ENCODE results near the gene CCDC196. TPM values are rescaled to one million over a fixed set of nuclear protein-coding genes. Genes with fewer than 3 reads are reported as not detected.

Gene CCDC196, protein sequence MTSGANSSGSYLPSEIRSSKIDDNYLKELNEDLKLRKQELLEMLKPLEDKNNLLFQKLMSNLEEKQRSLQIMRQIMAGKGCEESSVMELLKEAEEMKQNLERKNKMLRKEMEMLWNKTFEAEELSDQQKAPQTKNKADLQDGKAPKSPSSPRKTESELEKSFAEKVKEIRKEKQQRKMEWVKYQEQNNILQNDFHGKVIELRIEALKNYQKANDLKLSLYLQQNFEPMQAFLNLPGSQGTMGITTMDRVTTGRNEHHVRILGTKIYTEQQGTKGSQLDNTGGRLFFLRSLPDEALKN
- total RNA-seq (not detected), total RNA-seq (0 reads per million in 2 donors)

DNA sequence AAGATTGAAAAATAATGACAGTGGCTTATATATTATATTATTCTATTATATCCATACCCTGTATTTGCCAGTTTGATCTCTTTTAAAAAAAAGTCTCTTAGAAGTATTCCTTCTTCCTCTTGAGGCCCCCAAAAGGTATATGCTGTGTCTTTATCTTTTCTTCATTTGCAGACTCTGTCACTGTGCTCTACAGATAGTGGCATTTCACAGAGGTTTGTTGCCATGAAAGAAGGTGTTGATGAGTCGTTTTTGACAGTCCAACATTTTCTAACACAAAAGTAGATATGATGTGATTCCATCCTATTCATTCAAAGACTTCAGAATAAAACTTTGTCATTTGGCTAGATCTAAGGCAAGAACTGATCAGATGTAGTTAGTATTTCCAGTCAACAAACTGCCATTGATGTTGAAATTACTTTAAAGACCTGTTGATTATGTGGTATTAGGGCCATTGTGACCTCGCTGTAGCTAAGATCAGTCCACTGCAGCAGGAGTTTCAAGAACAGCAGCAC is at the start of gene CCDC196:
TSS of gene CCDC196 (plus strand) at position 462 of the 512 bp plus-strand sequence. CDS start 132 bp downstream, outside the sequence.
- ATAC-seq, result no peak
- H3K27me3 Mint-ChIP-seq, result no peaks in the 10 kb centered on the region
- no peaks in the 10 kb centered on the region for H3K9me3 ChIP-seq (ENCODE audit: control insufficient read depth, low read length, poor library complexity, severe bottlenecking)
- H3K36me3 Mint-ChIP-seq (ENCODE audit: low read depth), result peaks cover 5% of the 10 kb centered on the region
- no peak within 1 kb of the TSS for H3K27ac Mint-ChIP-seq
- H3K4me3 Mint-ChIP-seq, result no peak within 1 kb of the TSS
- no peak for DNase-seq
- H3K4me1 Mint-ChIP-seq, result peaks cover 8% of the 10 kb centered on the region

DNA sequence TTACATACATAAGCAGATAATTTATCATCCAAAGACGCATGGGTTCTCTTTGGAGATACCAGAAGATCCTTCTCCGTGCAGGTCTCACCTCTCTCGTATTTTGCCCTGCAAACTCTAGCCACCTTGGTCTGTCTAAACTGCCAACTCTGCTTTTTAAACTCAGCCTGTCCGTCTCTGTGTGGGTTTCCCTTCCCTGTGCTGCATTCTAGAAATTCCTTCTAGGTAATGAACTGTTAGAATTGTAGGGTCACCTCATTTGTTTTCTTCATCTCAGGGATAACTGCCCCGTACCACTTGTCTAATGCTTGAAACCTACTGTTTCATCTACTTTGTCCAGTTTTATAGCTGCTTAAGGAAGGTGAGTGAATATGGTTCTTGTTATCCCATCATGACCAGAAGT is 45.4 kb upstream of the CCDC196 start:
- Mint-ChIP-seq H3K4me3 (no peak overlapping the region), H3K27ac (no peak overlapping the region), H3K4me1 (no peaks in the 10 kb centered on the region), H3K36me3 (ENCODE audit: low read depth) (no peaks in the 10 kb centered on the region), H3K27me3 (no peaks in the 10 kb centered on the region)
- no peaks in the 10 kb centered on the region for H3K9me3 ChIP-seq (ENCODE audit: control insufficient read depth, low read length, poor library complexity, severe bottlenecking)
- DNase-seq (no peak), ATAC-seq (no peak)

DNA sequence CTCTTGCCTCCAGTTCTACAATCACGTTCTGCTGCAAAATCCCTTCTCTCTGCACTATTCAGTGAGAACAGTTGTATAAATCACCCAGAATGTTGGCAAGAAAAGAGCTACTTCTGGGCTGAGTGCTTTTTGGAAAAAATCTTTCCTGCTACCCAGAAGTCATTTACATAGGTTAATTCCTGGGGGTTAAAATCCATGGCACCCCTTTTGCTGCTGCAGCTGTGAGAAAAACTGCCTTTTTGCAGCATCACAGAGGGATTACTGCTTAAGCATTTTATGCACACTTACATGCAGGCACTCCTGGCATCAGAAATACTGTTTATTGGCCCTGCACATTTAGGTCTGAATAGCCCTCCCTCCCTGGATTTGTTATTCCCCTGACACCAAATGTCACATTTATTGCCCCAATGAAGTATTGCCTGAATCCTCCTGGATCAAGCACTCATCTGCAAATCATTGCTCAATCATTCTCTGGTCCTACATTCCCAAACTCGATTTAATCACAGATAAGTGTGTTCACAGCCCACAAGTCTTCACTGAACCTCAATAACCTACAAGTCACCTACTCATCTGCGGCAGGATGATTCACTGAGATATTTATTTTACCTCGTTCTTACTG is 43.1 kb upstream of the CCDC196 start:
- no peak overlapping the region for H3K4me3 Mint-ChIP-seq
- no peaks in the 10 kb centered on the region for H3K27me3 Mint-ChIP-seq
- no peak for ATAC-seq
- H3K9me3 ChIP-seq (ENCODE audit: control insufficient read depth, low read length, poor library complexity, severe bottlenecking), result no peaks in the 10 kb centered on the region
- no peaks in the 10 kb centered on the region for H3K4me1 Mint-ChIP-seq
- peaks cover 2% of the 10 kb centered on the region for H3K36me3 Mint-ChIP-seq (ENCODE audit: low read depth)
- no peak for DNase-seq
- H3K27ac Mint-ChIP-seq, result no peak overlapping the region

DNA sequence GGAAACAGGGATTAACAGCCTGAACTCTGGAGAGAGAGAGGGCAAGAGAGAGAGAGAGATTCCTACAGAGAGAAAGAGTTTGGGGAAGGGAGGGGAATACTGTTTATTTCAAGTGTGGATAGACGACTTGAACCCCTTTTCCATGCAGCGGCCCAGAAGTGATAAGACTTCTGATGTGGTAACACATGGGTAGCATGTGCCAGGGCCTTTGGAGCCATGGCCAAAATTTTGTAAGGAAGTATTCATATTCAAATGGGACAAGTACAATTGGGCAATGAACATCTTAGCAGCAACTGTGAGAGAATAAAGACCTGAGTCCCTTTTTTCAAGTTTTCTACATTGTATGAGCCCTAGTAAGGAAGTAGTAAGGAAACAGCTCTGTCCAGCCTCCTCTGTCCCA is 42.4 kb upstream of the CCDC196 start:
- no peak overlapping the region for H3K27ac Mint-ChIP-seq
- H3K27me3 Mint-ChIP-seq, result no peaks in the 10 kb centered on the region
- H3K9me3 ChIP-seq (ENCODE audit: control insufficient read depth, low read length, poor library complexity, severe bottlenecking), result no peaks in the 10 kb centered on the region
- H3K4me3 Mint-ChIP-seq, result no peak overlapping the region
- no peak for DNase-seq
- ATAC-seq, result no peak
- no peaks in the 10 kb centered on the region for H3K4me1 Mint-ChIP-seq
- peaks cover 2% of the 10 kb centered on the region for H3K36me3 Mint-ChIP-seq (ENCODE audit: low read depth)

DNA sequence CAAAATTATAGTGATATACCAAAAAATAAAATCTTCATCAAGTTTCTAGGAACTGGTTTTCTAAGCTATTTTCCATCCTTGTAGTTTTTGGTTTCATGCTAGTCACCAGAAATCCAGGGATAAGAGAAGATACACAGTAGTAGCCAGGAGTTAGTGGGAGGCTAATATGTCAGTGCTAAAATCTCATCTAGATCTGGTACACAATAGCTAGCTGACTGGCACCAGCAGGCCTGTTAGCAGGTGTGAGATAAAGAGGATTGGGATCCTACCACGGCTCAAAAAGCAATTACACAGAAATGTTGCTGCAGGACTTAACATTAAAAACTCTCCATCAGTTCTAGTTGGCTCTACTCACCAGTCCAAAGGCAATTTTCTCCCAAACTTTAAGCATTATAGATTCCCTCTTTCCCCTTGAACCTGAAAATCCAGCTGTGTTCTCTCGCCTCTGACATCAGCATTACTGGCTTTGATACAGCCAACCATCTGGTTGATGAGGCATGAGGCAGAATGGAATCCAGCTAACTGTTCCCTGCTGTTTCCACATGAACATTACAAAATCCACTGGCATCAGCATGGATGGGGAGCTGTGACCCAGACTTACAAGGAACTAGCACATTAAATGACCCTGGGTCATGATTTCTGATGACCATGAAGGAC is 41.8 kb upstream of the CCDC196 start:
- DNase-seq (no peak), ATAC-seq (no peak)
- H3K4me1 Mint-ChIP-seq, result no peaks in the 10 kb centered on the region
- no peak overlapping the region for H3K27ac Mint-ChIP-seq
- H3K4me3 Mint-ChIP-seq, result no peak overlapping the region
- no peaks in the 10 kb centered on the region for H3K27me3 Mint-ChIP-seq
- no peaks in the 10 kb centered on the region for H3K9me3 ChIP-seq (ENCODE audit: control insufficient read depth, low read length, poor library complexity, severe bottlenecking)
- H3K36me3 Mint-ChIP-seq (ENCODE audit: low read depth), result peaks cover 2% of the 10 kb centered on the region

DNA sequence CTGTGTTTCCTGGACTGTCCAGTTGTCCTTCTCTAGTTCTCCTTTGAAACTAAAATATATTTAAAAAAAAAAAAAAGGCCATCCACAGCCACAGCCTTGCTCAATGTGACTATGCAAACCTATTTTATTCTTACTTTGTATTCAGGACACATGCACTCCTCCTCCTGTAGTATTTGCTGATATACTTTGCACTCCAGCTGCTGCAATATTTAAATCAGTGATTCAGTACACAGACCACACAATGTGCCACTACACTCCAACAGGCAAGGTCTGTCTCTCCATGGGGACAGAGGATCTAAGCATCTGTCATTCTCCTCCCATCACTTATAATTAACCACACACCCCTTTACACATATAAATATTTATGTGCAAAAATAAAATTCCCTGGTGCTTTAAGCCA is 40.2 kb upstream of the CCDC196 start:
- Mint-ChIP-seq H3K4me1 (no peaks in the 10 kb centered on the region), H3K27me3 (no peaks in the 10 kb centered on the region), H3K27ac (no peak overlapping the region), H3K36me3 (ENCODE audit: low read depth) (peaks cover 5% of the 10 kb centered on the region), H3K4me3 (no peak overlapping the region)
- H3K9me3 ChIP-seq (ENCODE audit: control insufficient read depth, low read length, poor library complexity, severe bottlenecking), result no peaks in the 10 kb centered on the region
- DNase-seq (no peak), ATAC-seq (no peak)

DNA sequence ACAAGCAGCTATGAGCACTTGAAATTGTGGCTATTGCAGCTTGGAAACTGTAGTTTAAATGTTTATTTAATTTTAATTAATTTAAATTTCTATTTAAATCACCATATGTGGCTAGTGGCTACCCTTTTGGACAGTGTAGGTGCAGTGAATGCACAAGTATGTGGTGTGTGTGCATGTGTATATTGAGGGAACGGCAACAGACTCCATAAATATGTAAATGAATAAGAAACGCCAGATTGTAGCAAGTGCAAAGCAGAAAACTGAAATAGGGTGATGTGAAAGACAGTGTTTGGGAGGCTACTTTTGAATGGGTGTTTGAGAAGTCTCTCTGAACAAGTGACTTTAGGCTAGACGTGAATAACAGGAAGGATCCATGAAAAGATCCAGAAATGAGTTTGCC is 32.7 kb upstream of the CCDC196 start:
- Mint-ChIP-seq H3K36me3 (ENCODE audit: low read depth) (peaks cover 9% of the 10 kb centered on the region), H3K27me3 (no peaks in the 10 kb centered on the region), H3K4me3 (no peak overlapping the region), H3K27ac (no peak overlapping the region), H3K4me1 (no peaks in the 10 kb centered on the region)
- no peak for ATAC-seq
- no peaks in the 10 kb centered on the region for H3K9me3 ChIP-seq (ENCODE audit: control insufficient read depth, low read length, poor library complexity, severe bottlenecking)
- no peak for DNase-seq

DNA sequence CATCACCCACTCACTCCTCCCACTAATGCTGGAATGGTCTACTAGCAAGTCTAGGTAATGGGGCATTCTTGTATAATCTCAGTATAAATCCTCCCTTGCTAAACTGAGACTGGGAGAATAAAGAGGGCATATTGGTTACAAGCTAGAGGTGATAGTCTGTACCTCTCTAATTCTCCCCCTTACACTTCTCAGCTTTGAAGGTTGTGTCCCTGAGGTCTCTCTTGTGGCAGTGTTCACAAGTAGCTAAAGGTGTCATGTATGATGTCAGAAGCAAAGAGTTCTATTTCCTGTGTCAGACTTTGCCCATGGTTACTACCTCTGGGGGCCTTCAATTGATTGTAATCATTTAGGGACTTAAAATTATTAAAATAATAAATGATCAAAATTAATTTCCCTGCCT is 26.6 kb upstream of the CCDC196 start:
- ATAC-seq (no peak), DNase-seq (no peak)
- Mint-ChIP-seq H3K36me3 (ENCODE audit: low read depth) (peaks cover 2% of the 10 kb centered on the region), H3K4me1 (no peaks in the 10 kb centered on the region), H3K27ac (no peak overlapping the region), H3K4me3 (no peak overlapping the region), H3K27me3 (no peaks in the 10 kb centered on the region)
- no peaks in the 10 kb centered on the region for H3K9me3 ChIP-seq (ENCODE audit: control insufficient read depth, low read length, poor library complexity, severe bottlenecking)

DNA sequence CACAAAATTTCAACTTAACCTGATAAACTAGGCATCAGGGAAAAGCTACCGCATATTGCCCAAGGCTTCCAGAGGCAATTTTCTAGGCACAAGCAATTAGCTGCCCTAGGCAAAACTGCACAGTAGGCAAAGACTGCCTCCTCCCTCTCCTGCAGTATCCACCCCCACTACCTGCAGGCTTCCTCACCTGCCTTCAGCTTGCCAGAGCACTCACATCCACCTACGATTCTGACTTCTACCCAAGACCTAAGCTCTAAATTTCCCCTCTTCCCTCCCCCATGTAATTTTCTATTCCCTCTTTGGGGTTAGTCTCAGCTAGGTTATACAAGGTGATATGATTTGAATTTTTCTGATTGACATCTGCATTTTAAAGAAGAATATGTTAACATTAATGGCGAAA is 21.9 kb upstream of the CCDC196 start:
- no peak overlapping the region for H3K4me3 Mint-ChIP-seq

DNA sequence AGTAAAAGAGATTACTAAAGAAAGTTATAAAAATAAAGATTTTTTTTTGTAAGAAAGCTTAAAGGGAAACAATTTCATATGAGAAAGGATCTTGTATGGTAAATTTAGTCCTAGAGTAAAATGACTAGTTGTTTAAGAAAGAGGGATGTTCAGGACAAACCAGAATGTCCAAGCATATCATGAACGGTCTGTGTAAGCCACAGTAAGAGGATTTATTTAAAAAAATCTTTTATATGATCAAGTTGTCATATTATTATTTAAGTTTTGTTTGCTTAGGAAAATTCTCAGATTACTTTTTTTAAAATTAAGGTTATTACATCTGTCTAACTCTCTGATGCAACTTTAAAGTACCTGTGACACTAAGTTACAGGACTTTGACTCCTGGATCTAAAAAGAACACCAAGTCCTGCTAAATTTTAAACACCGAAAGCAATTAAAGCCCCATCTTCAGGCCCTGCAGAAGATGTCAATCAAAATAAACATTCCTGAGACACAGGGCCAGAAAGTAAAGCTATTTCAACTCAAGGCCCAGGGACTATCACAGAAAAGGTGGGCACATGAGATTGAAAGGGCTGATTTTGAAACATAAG is 17.3 kb upstream of the CCDC196 start:
- Mint-ChIP-seq H3K27me3 (no peaks in the 10 kb centered on the region), H3K4me3 (no peak overlapping the region), H3K36me3 (ENCODE audit: low read depth) (peaks cover 7% of the 10 kb centered on the region), H3K4me1 (peaks cover 2% of the 10 kb centered on the region), H3K27ac (no peak overlapping the region)
- no peaks in the 10 kb centered on the region for H3K9me3 ChIP-seq (ENCODE audit: control insufficient read depth, low read length, poor library complexity, severe bottlenecking)
- DNase-seq (no peak), ATAC-seq (no peak)

More for the DNA sequence above, 21.9 kb upstream of the CCDC196 start:
- peaks cover 4% of the 10 kb centered on the region for H3K36me3 Mint-ChIP-seq (ENCODE audit: low read depth)
- no peak overlapping the region for H3K27ac Mint-ChIP-seq
- H3K9me3 ChIP-seq (ENCODE audit: control insufficient read depth, low read length, poor library complexity, severe bottlenecking), result no peaks in the 10 kb centered on the region
- peaks cover 2% of the 10 kb centered on the region for H3K4me1 Mint-ChIP-seq
- no peaks in the 10 kb centered on the region for H3K27me3 Mint-ChIP-seq
- ATAC-seq (no peak), DNase-seq (no peak)

DNA sequence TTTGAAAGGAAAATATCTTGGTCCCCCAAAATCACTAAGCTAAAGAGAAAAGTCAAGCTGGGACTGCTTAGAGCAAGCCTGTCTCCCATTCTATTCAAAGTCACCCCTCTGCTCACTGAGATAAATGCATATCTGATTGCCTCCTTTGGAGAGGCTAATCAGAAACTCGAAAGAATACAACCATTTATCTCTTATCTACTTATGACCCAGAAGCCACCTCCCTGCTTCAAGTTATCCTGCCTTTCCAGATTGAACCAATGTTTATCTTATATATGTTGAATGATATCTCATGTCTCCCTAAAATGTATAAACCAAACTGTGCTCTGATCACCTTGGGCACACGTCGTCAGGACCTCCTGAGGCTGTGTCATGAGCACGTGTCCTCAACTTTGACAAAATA is 14.6 kb upstream of the CCDC196 start:
- H3K4me3 Mint-ChIP-seq, result no peak overlapping the region
- no peaks in the 10 kb centered on the region for H3K4me1 Mint-ChIP-seq
- no peaks in the 10 kb centered on the region for H3K9me3 ChIP-seq (ENCODE audit: control insufficient read depth, low read length, poor library complexity, severe bottlenecking)
- H3K36me3 Mint-ChIP-seq (ENCODE audit: low read depth), result peaks cover 2% of the 10 kb centered on the region
- DNase-seq (no peak), ATAC-seq (no peak)
- no peaks in the 10 kb centered on the region for H3K27me3 Mint-ChIP-seq
- no peak overlapping the region for H3K27ac Mint-ChIP-seq

DNA sequence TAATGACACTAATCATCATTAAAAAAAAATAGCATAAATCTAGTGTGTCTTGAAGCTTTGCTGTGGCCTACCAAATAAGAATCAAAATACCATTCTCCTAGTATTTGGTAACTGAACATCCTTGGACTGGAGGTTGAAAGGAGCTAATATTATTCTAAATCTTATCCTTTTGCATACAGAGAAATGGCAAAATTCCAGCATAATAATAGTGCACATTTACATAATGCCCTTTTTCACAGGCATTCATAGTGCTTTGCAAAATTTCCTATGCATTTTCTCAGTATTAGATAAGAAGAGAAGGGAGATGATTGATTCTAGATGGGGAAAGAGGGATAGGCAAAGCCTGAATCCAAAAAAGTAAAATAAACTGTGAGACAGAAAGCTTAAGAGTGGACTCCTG is 13.9 kb upstream of the CCDC196 start:
- no peak for ATAC-seq

DNA sequence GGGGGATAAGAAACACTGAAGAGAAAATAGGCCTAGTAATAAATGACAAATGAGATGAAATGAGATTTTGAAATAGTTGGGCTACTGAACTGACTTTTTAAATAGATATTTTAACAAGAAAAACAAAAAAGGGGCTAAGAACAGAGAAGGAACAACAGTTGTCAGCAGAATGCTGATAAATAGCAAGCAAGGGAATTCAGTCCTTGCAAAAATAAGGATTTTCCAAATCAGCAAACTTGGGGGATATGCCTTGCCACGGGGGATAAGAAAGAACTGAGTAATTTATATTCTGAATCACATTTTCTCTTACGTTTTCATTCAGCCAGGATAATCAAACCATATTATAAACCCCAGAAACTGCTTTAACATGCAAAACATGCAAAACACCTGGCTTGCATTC is 12.9 kb upstream of the CCDC196 start:
- no peak overlapping the region for H3K27ac Mint-ChIP-seq
- H3K4me3 Mint-ChIP-seq, result no peak overlapping the region
- no peaks in the 10 kb centered on the region for H3K27me3 Mint-ChIP-seq
- ATAC-seq (no peak), DNase-seq (no peak)
- H3K36me3 Mint-ChIP-seq (ENCODE audit: low read depth), result peaks cover 2% of the 10 kb centered on the region
- H3K4me1 Mint-ChIP-seq, result no peaks in the 10 kb centered on the region
- no peaks in the 10 kb centered on the region for H3K9me3 ChIP-seq (ENCODE audit: control insufficient read depth, low read length, poor library complexity, severe bottlenecking)

More for the DNA sequence above, 13.9 kb upstream of the CCDC196 start:
- DNase-seq, result no peak
- Mint-ChIP-seq H3K27me3 (no peaks in the 10 kb centered on the region), H3K4me1 (no peaks in the 10 kb centered on the region), H3K4me3 (no peak overlapping the region), H3K27ac (no peak overlapping the region), H3K36me3 (ENCODE audit: low read depth) (peaks cover 2% of the 10 kb centered on the region)
- H3K9me3 ChIP-seq (ENCODE audit: control insufficient read depth, low read length, poor library complexity, severe bottlenecking), result no peaks in the 10 kb centered on the region
